IPS-18a (cell line): ENCODE measurements around the gene GPS2.
A peak's percentile ranks its signal among the peaks of the same experiment; 100 is the strongest.
"Not testable (repeated sequence)": the region's sequence is repeated elsewhere in the genome, so short reads cannot be mapped to it uniquely, and the experiment has no call there.

Experiments used
- H3K27ac ChIP-seq: one replicate; pipeline ENCODE4 v1.5.1; 2013; ENCODE audit warnings: low read length
- H3K27me3 ChIP-seq: one replicate; pipeline ENCODE4 v1.6.1; 2013; ENCODE audit warnings: mild to moderate bottlenecking, low read length; ENCODE audit not compliant: control insufficient read depth, insufficient read depth
- H3K36me3 ChIP-seq: one replicate; pipeline ENCODE4 v1.6.1; 2013; ENCODE audit warnings: low read depth, low read length; ENCODE audit not compliant: control insufficient read depth
- H3K4me1 ChIP-seq: one replicate; pipeline ENCODE4 v1.6.1; 2013; ENCODE audit warnings: low read depth, low read length; ENCODE audit not compliant: control insufficient read depth
- H3K4me3 ChIP-seq: one replicate; pipeline ENCODE4 v1.5.1; 2013; ENCODE audit warnings: low read length
- H3K9ac ChIP-seq: one replicate; pipeline ENCODE4 v1.6.1; 2013; ENCODE audit warnings: mild to moderate bottlenecking, low read length, moderate library complexity
- H3K9me3 ChIP-seq: one replicate; pipeline ENCODE4 v1.6.1; 2013; ENCODE audit warnings: low read depth, low read length; ENCODE audit not compliant: control insufficient read depth

Gene GPS2

GRCh38 chr17:7351665-7352502 lies 36.7 kb upstream of the GPS2 start, which contains the start of gene KCTD11:
KCTD11 (plus strand) TSS chr17:7352162.
- peak within 1 kb of the TSS; percentile 74 for H3K4me3 ChIP-seq
- no peaks in the 10 kb centered on the region for H3K36me3 ChIP-seq
- H3K27ac ChIP-seq, result no peak within 1 kb of the TSS

GRCh38 chr17:7348478-7349242 lies 33.5 kb upstream of the GPS2 start:
- Histone ChIP-seq H3K27me3 (peaks cover 5% of the 10 kb centered on the region), H3K9ac (no peak overlapping the region), H3K27ac (no peak overlapping the region), H3K36me3 (no peaks in the 10 kb centered on the region), H3K9me3 (no peaks in the 10 kb centered on the region), H3K4me3 (no peak overlapping the region), H3K4me1 (peaks cover 11% of the 10 kb centered on the region)

More at GRCh38 chr17:7351665-7352502, 36.7 kb upstream of the GPS2 start, which contains the start of gene KCTD11:
- H3K9ac ChIP-seq, result peak within 1 kb of the TSS; percentile 66
- H3K4me1 ChIP-seq, result peaks cover 16% of the 10 kb centered on the region
- H3K9me3 ChIP-seq, result no peaks in the 10 kb centered on the region
- H3K27me3 ChIP-seq, result peaks cover 5% of the 10 kb centered on the region

- H3K4me3 ChIP-seq, result no peak overlapping the region
- no peaks in the 10 kb centered on the region for H3K36me3 ChIP-seq
- no peak overlapping the region for H3K9ac ChIP-seq
- H3K27me3 ChIP-seq, result peaks cover 5% of the 10 kb centered on the region
- H3K27ac ChIP-seq, result no peak overlapping the region
- H3K4me1 ChIP-seq, result peaks cover 11% of the 10 kb centered on the region
- no peaks in the 10 kb centered on the region for H3K9me3 ChIP-seq
These were observed 32.7 kb upstream of the GPS2 start for GRCh38 chr17:7347630-7348477.

GRCh38 chr17:7346761-7347614 lies 31.8 kb upstream of the GPS2 start:
- H3K36me3 ChIP-seq, result no peaks in the 10 kb centered on the region
- H3K4me1 ChIP-seq, result peaks cover 7% of the 10 kb centered on the region
- H3K9ac ChIP-seq, result no peak overlapping the region
- peaks cover 5% of the 10 kb centered on the region for H3K27me3 ChIP-seq
- H3K27ac ChIP-seq, result no peak overlapping the region
- H3K4me3 ChIP-seq, result no peak overlapping the region
- no peaks in the 10 kb centered on the region for H3K9me3 ChIP-seq

- H3K27ac ChIP-seq, result no peak overlapping the region
- H3K9me3 ChIP-seq, result no peaks in the 10 kb centered on the region
- H3K4me3 ChIP-seq, result no peak overlapping the region
- H3K36me3 ChIP-seq, result no peaks in the 10 kb centered on the region
- no peaks in the 10 kb centered on the region for H3K4me1 ChIP-seq
- H3K27me3 ChIP-seq, result no peaks in the 10 kb centered on the region
- no peak overlapping the region for H3K9ac ChIP-seq
These were observed 28.1 kb upstream of the GPS2 start for GRCh38 chr17:7343250-7343649.

GRCh38 chr17:7341842-7342241 lies 26.7 kb upstream of the GPS2 start:
- H3K4me3 ChIP-seq, result no peak overlapping the region
- H3K36me3 ChIP-seq, result no peaks in the 10 kb centered on the region
- H3K27me3 ChIP-seq, result no peaks in the 10 kb centered on the region
- no peak overlapping the region for H3K27ac ChIP-seq
- H3K9me3 ChIP-seq, result no peaks in the 10 kb centered on the region
- H3K9ac ChIP-seq, result no peak overlapping the region
- H3K4me1 ChIP-seq, result peaks cover 5% of the 10 kb centered on the region

- H3K9me3 ChIP-seq, result no peaks in the 10 kb centered on the region
- H3K36me3 ChIP-seq, result no peaks in the 10 kb centered on the region
- no peaks in the 10 kb centered on the region for H3K27me3 ChIP-seq
- H3K27ac ChIP-seq, result no peak overlapping the region
- H3K9ac ChIP-seq, result no peak overlapping the region
- no peak overlapping the region for H3K4me3 ChIP-seq
- H3K4me1 ChIP-seq, result peaks cover 13% of the 10 kb centered on the region
These were observed 25.0 kb upstream of the GPS2 start for GRCh38 chr17:7340179-7340578.

- not testable (repeated sequence) for H3K27me3 ChIP-seq, H3K9ac ChIP-seq, H3K4me3 ChIP-seq, H3K36me3 ChIP-seq, H3K27ac ChIP-seq, H3K9me3 ChIP-seq
- peaks cover 13% of the 10 kb centered on the region for H3K4me1 ChIP-seq
These were observed 22.4 kb upstream of the GPS2 start for GRCh38 chr17:7337600-7337999.

- Histone ChIP-seq H3K9ac (peak within 1 kb of the TSS; percentile 39), H3K36me3 (no peaks in the 10 kb centered on the region), H3K9me3 (no peaks in the 10 kb centered on the region), H3K27ac (no peak within 1 kb of the TSS), H3K4me1 (peaks cover 13% of the 10 kb centered on the region), H3K4me3 (peak within 1 kb of the TSS; percentile 20), H3K27me3 (no peaks in the 10 kb centered on the region)
These were observed 21.3 kb upstream of the GPS2 start, which contains the start of gene ACAP1 for GRCh38 chr17:7336240-7337175. ACAP1 (plus strand) TSS chr17:7336529; CDS start chr17:7336735, 206 bp downstream.

GRCh38 chr17:7335765-7336164 lies 20.6 kb upstream of the GPS2 start:
- H3K9ac ChIP-seq, H3K27ac ChIP-seq, H3K9me3 ChIP-seq, H3K36me3 ChIP-seq, H3K4me3 ChIP-seq, H3K27me3 ChIP-seq: not testable (repeated sequence)
- peaks cover 13% of the 10 kb centered on the region for H3K4me1 ChIP-seq
